CMK (cell line): ENCODE results near the gene AGPS.
"Not testable (repeated sequence)": the region's sequence is repeated elsewhere in the genome, so short reads cannot be mapped to it uniquely, and the experiment has no call there.

Experiments
- DNase-seq: peaks from one replicate; pipeline ENCODE4 v3.0.0-alpha.2; 2010; ENCODE audit warnings: low read depth

The AGPS gene

DNA sequence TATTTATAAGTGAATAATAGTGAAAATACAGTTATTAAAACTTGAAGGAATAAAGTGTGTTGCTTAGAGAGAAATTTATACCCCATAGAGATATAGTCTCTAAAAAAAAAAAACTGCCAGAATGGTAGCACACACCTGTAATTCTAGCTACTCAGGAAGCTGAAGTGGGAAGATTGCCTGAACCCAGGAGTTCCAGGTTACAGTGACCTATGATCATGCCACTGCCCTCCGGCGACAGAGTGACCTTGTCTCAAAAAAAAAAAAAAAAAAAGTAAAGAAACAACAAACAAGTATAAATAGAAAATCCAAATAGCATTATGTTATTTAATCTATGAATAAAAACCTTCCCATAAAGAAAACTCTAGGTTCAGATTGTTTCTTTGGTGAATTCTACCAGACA, 7.4 kb upstream of the AGPS start:
- no peak for DNase-seq

DNA sequence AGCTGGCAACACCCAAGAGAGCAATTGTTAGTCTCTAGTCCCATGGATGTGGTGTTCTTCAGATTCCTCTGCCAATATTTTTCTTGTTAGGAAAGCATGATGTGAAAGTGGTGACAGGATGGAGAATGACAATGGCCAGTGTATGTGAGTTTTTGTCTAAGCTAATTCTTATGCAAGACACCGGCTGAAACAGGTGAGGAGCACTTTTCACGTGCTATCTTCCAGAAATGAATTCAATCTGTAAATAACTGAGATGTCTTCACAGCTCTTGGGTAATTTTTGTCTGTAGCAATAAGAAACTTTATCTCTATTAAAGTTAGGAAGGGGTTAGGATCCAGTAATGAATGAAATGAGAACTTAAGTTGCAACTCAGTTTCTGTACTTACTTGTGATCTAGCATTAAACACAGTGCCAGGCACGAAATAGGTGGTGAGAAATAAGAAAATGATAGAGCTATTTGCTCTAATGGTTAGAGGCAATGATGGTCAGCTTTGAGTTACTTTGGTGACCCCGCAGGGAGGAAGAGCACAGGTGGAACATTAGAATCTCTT, 676 bp upstream of the AGPS start:
- no peak for DNase-seq

DNA sequence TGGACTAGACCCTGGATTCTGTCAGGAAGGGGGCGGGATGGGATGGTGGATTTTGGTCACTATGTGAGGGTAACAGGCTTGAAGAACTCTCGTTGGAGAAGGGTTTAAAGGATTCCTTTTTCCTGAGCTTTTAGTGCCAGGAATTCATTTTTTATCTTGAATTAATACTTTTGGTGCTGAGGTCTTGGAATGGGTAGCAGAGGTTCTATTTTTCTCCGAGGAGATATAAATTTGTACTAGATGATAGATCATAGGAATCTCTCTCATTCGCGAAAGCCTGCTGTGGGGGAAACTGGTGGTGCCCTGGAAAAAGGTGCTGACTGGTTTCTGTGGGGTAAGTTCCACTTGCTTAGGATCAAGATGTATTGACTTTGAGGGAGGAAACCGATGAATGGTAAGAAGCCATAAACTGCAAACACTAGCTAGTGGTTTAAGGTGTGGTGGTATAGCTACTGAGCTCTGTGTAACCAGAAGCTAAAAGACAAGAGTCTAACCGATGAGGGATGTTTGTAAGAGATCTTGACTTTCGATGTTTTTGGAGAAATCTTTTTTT, 706 bp downstream of the AGPS start:
- DNase-seq, result no peak

DNA sequence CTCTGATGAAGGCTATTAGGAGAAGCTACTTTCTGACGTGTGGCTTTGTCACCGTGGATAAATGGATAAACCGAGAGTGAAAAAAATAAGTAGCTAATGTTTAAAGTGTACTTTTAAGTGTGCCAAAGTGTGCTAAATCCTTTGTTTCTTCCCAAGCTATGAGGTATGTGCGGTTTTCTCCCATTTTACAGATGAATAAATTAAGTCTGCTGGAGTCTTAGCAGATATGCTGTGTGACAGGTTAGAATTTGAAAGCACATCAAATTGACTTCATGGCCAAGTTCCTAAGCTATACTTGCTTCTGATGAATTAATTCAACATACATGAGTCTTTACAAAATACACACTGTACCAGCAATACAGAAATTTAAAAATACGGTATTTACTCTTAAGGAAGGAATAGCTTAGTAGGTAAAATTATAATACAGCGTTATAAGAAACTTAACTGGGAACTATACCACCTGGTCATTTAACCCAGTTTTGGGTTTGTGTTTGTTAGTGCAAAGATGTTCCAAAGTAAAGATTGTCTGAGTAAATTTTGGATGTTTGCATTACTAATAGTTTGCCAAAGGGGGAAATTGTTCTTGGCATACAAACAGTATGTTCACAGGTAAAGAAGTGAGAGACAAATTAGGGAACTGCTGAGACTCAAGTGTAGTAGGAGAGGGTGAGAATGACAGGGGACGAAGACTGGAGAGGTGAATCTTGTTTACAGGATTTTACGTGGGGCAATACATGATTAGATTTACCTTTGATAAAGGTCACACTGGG, 1.4 kb downstream of the AGPS start:
- DNase-seq, result no peak

DNA sequence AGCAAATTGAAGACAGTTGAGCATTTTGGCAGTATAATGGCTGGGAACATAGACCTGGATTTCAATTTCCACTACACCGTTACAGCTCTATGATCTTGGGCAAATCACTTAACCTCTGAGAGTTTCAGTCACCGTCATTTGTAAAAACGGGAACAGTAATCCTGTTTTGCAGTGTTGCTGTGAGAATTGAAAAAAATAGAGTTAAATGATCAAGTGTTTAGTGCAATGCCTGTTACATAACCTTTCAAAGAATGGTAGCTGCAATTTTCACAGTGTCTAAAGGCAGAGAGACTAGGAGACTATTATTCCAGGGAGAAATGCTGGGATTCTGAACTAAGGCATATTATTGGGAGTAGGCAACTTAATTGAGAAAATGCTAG, 2.0 kb downstream of the AGPS start:
- no peak for DNase-seq

DNA sequence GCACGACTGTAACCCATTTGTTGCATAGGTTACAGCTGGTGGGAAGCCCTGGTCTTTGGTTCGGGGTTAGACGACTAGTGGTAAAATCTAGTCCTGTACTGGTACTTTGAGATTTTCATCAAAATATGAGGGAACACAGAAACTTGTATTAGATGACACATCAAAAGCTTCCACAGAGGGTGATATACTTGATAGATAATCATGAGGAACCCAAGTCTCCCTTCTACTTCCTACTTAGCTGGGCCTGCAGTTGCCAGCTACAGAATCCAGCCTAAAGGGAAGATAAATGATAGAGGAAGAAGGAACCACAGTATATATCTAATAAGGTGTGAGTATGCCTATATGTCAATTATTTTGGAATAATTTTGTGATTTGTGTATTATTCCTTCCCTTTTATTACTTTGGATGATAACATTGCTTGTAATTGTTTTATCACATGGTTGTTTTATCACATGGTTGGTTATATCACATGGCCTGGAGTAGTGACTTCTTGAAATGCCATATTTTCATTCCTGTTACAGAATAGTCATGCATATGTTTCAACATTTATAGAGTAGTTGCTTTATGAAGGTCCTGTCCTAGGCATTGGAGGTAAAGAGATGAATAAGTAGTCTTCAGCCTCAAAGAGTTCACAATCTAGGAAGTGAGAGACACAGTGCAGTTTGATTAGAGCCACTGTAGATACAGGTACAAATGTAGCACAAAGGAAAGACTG, 2.9 kb downstream of the AGPS start:
- no peak for DNase-seq

DNA sequence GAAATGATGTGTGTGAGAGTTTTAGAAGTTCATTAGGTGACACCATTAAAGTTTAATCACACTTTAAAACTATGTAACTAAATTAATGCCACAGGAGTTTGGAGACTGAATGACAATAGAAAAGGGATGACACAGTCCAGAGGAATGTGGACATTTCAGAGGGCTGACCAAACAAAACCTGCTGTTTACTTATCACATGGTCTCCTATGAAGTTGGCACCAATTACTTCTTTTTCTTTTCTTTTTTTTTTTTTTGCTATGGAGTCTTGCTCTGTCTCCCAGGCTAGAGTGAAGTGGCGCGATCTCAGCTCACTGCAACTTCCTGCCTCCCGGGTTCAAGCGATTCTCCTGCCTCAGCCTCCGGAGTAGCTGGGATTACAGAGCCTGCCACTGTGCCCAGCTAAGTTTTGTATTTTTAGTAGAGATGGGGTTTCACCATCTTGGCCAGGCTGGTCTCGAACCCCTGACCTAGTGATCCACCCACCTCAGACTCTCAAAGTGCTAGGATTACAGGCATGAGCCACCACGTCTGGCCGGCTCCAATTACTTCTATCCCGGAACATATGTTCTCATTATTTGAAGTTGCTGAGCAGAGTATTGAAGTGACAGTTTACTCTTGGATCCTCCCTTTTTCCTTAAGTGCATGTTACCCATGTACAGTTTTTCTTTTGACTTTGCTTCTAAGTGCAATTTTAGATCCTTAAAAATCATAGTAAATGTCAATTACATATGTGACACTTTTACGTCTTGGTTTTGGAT, 4.3 kb downstream of the AGPS start:
- no peak for DNase-seq

DNA sequence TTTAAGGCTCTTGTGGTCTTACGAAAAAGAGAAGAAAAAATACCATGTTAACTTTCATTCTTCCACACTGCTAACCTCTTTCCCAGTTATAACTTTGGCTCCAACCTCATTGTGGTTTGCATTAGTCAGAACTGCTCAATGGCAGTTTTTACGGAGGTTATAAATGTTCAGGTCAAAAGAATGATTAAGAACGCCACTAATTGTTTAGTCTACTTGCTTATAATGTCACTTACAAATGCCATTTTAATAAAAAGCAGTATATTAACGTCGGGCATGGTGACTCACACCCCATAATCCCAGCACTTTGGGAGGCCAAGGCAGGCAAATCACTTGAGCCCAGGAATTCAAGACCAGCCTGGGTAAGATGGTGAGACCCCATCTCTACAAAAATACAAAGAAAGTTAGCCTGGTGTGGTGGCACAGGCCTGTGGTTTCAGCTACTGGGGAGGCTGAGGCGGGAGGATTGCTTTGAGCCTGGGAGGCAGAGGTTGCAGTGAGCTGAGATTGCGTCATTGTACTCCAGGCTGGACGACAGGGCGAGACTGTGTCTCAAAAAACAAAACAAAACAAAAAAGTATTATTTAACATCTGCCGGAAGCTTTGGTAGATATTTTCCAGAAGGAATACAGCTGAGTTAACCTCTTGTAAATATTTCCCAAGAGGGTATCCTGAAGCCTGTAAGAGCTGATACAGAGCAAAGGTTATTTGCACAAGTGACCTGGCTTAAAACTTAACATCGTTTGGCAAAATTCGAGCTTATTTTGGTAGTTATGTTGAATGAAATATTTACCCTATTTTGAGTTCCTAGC, 5.1 kb downstream of the AGPS start:
- DNase-seq, result no peak

DNA sequence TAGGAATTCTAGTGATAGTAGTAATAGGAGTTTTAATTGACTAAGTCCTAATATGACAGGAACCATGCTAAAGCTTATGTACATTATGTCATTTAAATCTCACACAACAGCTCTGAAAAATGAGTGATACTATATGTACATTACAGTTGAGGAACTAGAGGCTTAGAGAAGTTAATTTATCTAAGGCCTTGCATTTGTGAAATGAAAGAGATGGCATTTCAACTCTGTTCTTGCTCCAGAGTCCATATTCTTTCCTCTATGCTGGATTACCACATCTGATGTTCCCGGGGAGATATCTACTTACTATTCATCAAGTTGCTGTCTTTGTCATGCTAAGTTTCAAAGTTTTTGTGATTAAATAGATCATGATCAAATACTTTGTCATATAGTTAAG, 5.7 kb downstream of the AGPS start:
- DNase-seq, result no peak

DNA sequence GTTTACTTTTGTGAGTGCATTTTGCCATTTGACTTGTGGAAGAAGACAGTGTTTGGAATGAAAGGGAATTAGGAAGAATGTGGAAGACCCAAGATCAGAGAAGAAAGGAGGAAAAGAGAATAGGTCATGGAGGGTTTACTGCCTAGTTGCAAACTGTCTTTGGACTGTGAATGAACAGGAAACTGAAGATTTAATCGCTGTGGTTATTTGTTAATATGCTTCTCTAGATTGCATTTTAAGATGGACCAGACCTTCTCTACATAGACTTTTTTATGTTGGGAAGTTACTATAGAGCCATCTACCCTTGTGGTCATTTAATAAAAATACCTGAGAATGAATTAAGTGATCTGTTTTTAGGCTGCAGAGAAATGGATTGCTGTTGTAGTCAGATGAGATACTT, 6.2 kb downstream of the AGPS start:
- no peak for DNase-seq

DNA sequence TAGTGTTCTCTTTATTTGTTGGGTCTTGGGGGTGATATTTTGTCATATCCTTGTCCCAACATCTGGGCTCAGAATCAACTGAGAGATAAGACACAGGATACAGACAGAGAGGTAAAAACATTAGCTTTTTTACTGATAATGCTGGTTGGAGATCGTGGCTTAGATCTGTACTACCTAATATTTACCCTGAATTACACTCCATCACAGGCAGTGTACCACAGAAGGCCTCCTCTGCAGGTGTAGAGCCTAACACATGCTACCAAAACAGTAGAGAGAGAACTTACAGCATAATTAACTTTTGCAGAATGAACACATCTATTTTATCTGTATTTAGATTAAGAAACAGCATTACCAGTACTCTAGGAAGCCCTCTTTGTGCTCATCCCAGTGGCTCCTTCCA, 6.8 kb downstream of the AGPS start:
- no peak for DNase-seq

DNA sequence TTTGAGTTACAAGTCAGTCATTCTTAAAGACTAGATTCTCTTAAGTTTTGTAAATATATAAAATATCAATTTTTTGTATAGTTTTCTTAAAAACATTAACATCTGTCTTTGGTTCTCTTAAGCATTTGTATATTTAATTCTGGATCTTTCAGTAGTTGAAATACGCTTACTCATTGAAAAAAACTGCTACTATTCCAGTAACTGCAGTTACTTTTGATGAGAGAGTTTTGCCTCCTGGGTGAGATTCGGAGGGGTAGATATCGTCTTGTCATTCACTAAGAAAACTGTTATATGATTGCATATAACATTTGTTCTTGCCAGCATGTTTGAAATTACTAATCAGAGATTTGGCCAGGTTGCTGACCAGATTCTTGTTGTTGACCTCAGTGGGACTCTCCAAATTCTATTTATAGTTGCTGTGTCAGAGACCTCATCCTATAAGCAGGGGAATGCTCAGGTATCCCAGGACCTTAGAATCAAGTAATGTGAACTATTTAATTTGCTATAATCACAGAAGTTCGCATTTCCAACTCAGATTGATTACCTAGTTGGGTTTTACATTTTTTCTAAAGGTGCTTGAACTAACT, 7.9 kb downstream of the AGPS start:
- no peak for DNase-seq

DNA sequence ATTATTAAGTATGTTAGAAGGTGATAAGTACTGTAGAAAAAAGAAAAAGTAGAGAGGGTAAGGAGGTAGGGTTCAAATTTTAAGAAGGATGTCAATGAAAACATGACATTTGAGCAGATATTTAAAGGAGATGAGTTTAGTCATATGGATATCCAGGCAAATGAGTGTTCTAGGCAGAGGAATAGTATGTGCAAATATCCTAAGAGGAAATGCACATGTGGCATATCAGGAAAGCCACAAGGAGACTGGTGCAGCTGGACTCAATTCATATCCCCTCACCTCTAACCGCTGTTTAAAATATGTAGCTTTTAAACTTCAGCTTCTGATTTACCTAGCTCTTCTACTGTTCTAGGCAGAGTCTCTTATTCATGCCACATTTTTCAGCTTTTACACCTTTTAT, 9.5 kb downstream of the AGPS start:
- DNase-seq, result no peak

DNA sequence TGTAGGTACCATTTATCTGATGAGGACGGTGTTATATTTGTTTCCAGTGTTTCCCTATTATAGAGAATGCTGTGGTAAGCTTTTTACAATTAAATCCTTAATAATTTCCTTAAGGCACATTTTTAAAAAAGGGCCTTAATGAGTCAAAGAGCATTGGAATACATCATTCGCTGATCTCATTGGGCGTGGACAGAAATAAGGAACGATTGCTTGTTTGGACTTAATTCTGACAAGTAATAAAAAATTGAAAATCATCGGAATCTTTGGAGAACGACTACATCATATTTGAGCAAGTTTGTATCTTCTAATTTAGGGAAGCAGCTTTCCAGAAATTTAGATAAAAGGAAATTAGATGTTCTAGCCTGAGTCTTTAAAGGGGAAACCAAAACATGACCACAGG, 11.3 kb downstream of the AGPS start:
- DNase-seq, result no peak

DNA sequence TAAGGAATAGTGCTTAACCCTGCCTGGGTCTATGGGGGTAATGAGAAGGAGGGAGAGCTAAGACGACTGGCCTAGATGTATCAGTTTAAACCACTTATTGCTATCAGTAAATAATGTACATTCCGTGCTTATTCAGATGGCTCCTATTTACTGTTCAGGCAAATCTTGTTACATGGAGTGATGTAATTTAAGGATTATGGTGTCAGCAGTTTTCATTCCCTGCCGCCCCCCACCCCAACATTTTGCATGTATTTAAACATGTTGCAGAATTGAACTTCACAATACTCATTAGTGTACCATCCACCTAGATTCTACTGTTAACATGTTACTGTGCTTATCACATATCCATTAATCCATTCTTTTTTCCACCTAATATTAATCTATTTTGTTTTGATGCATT, 11.7 kb downstream of the AGPS start:
- DNase-seq, result no peak

DNA sequence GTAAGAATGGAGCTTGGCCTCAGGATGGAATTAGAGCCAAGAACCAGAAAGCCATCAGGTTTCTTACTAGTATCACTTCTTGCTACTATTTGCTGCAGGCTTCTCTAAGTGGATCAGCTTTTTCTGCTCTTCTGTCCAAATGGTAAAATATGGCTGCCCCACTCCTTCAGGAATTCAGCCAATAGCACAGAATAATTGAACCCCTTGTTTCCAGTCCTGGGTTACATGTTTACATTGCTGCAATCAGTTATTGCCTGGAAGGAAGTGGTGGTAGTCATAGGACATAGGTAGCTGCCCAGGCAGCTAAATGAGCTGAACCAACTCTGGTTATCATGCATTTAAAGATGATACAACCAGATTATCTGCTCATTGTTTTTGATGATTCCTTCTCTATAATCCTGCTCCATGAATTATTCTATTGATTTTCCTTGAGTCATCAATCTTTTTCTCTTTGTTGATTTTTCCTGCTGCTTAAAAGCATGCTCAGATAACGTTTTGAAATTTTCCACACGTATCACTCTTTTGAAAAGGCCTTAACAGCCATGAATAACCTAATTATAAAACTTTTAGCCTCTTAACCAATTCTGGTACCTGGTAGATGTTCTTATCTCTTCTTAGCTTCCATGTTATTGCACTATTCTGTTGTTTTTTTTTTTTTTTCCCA, 12.6 kb downstream of the AGPS start:
- no peak for DNase-seq

DNA sequence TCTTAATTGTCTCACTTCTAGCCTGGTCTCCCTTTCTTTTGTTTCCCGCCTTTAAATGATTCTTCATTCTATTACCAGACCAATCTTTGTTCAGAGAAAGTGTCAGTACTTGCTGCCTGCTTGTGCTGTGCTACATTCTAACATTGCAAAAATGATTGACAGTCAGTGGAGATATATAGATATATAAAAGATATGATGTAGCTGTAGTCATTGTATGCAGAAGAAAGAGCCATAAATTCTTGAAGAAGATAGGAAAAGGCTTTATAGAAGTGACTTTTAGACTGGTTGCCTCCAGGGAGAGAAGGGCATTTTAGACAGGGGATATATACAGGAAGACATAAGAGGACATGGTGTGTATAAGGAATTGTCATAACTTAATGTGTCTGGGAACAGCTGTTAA, 13.6 kb downstream of the AGPS start:
- DNase-seq, result no peak

DNA sequence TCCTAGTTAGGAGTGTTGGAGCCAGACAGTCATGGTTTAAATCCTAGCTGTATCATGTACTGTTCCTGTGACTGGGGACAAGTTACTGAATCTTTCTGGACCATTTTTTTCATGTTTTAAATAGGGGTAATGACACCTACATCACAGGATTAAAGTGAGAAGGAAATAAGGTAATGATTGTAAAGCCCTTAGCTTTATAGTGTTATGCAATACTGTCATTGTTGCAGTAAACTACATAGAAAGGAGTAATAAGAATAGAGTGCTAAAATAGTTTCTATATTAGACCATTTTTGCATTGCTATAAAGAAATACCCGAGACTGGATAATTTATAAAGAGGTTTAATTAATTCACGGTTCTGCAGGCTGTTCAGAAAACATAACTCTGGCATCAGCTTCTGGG, 14.5 kb downstream of the AGPS start:
- DNase-seq, result no peak

DNA sequence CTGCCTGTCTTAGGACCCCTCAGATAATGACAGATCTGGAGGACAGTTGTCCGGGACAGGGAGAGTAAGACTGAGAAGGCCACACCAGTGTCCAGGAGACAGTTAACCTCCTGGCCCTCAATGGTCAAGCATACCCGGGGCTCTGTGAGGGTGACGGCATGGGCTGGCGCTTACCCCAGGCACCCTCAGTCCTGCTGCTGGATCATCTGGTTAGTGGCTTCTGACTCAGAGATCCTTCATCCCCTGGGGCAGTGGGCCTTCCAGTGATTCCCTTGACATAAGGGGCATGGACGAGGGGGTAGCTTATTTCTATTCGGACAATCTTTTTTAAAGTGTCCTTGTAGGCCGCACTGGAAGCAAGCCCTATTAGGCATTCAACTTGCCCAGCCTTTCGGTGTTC, 18.1 kb downstream of the AGPS start:
- DNase-seq, result not testable (repeated sequence)

DNA sequence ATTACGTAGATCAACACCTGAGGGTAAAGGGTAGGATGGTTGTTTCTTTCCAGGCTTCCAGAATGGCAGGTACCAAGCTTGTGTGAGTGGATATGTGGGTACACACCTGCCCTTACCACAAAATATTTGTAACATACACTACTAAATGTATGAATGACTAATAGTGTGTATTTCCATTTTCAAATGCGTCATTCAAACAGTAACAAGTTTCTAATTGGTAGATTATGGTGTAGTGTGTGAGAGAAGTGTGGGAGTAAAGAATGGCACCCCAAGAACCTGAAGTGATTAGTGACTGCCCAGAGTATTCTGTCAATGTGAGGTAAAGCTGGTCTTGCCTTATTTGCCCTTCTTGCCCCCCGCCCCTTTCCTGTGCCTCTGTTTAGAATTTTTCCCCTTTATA, 21.1 kb downstream of the AGPS start:
- no peak for DNase-seq

DNA sequence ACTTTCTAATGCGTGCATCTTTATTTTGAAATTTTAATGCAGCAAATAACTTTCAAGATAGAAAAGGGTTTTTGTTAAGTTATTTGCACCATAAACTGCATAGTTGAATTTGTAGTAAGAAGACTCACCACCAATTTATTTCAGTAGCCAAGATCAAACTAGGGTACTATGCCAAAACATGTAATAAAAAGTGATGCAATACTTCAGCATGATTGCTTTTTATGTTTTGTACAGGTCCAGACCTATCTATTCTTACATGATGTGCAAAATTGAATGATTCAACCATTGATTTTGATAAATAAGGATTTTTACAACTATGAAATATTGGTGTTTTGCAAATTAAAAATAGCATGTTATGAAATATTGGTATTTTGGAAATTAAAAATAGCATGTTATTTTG, 26.7 kb downstream of the AGPS start:
- no peak for DNase-seq
